Stimulated activated CD4-positive, alpha-beta T cell treated with anti-CD3 and anti-CD28 coated beads, TNF-alpha, amount 100 ng/mL, for 4 hours (primary cell): ENCODE results near the gene CD24.

Experiments used
- DNase-seq, 3 experiments: peaks; one replicate each; pipeline ENCODE4 v3.0.0-alpha.2; 2020; ENCODE audit warnings: low read depth in 3 of 3

CD24 gene

GRCh38 chr6:106967936-106968555 is 6.5 kb downstream of the CD24 start:
- DNase-seq: no peak

GRCh38 chr6:106966671-106967640 is 7.6 kb downstream of the CD24 start:
- no peak for DNase-seq

GRCh38 chr6:106966229-106966628 is 8.3 kb downstream of the CD24 start:
- DNase-seq: no peak

GRCh38 chr6:106964954-106965353 is 9.6 kb downstream of the CD24 start:
- DNase-seq: no peak

GRCh38 chr6:106964099-106964498 is 10.4 kb downstream of the CD24 start:
- DNase-seq: no peak

GRCh38 chr6:106963544-106963943 is 11.0 kb downstream of the CD24 start:
- no peak for DNase-seq

GRCh38 chr6:106961801-106962200 is 12.7 kb downstream of the CD24 start:
- no peak for DNase-seq

GRCh38 chr6:106961136-106961535 is 13.4 kb downstream of the CD24 start:
- no peak for DNase-seq

GRCh38 chr6:106959985-106960384 is 14.5 kb downstream of the CD24 start:
- DNase-seq: no peak

- DNase-seq: no peak
These were observed 34.7 kb downstream of the CD24 start for GRCh38 chr6:106939848-106940247.

- no peak for DNase-seq
These were observed 35.3 kb downstream of the CD24 start for GRCh38 chr6:106939208-106939607.

- no peak for DNase-seq
These were observed 46.8 kb downstream of the CD24 start for GRCh38 chr6:106927531-106928398.

GRCh38 chr6:106925948-106926347 is 48.6 kb downstream of the CD24 start:
- DNase-seq: no peak

- DNase-seq: no peak
These were observed 49.6 kb downstream of the CD24 start for GRCh38 chr6:106924694-106925523.

GRCh38 chr6:106922626-106923025 is 51.9 kb downstream of the CD24 start:
- DNase-seq: no peak
